K562 (cell line): ENCODE data around the gene NAP1L4. TPM values are rescaled to one million over a fixed set of nuclear protein-coding genes. Genes with fewer than 3 reads are reported as not detected.
A peak's percentile ranks its signal among the peaks of the same experiment; 100 is the strongest.

Source experiments
- ATF1 ChIP-seq, 2 experiments: fragments of 450-650 bp in 1 of 2; IDR thresholded peaks; 2 replicates each; pipeline ENCODE4 v1.6.1; 2016; ENCODE audit warnings: missing compliant biosample characterization in 1 of 2, missing genetic modification characterization in 1 of 2
- CBX3 ChIP-seq, 2 experiments: IDR thresholded peaks; 1 replicate in 1 of 2; 2 replicates in 1 of 2; pipeline ENCODE4 v1.6.1; 2012; ENCODE audit warnings: inconsistent platforms in 2 of 2, low read length in 2 of 2, borderline replicate concordance in 1 of 2, control low read depth in 1 of 2
- CREM ChIP-seq: IDR thresholded peaks from 2 replicates; pipeline ENCODE4 v1.6.1; 2014; ENCODE audit warnings: antibody characterized with exemption, low read depth
- EHMT2 ChIP-seq: fragments of 450-650 bp; IDR thresholded peaks from 2 replicates; pipeline ENCODE4 v1.6.1; 2018; ENCODE audit warnings: antibody characterized with exemption
- ETV1 ChIP-seq: fragments of 450-650 bp; conservative IDR thresholded peaks from 2 replicates; pipeline ENCODE4 v1.6.1; 2016; ENCODE audit warnings: missing genetic modification characterization, control low read depth, low read depth, missing compliant biosample characterization
- FOXA3 ChIP-seq, 2 experiments: fragments of 450-650 bp in 1 of 2; sonication (generic) in 1 of 2; formaldehyde crosslinking; IDR thresholded peaks in 1 of 2; conservative IDR thresholded peaks in 1 of 2; 2 replicates each; pipeline versions ENCODE4 v1.4.0 to v1.8.0; 2020 to 2022; ENCODE audit warnings: mild to moderate bottlenecking in 2 of 2, missing genetic modification reagents in 1 of 2
- FOXP1 ChIP-seq: sonication (generic); formaldehyde crosslinking; IDR thresholded peaks from 2 replicates; pipeline ENCODE4 v1.8.0; 2022; ENCODE audit warnings: mild to moderate bottlenecking, missing genetic modification reagents
- HIVEP1 ChIP-seq: fragments of 250-450 bp; sonication (Bioruptor Pico); IDR thresholded peaks from 2 replicates; pipeline ENCODE4 v1.4.0; 2020; ENCODE audit warnings: mild to moderate bottlenecking
- NR4A1 ChIP-seq, 2 experiments: fragments of 250-450 bp in 1 of 2; fragments of 450-650 bp in 1 of 2; sonication (Bioruptor Pico) in 1 of 2; IDR thresholded peaks; 2 replicates each; pipeline versions ENCODE4 v1.4.0 to v1.6.1; 2016 to 2020; ENCODE audit warnings: mild to moderate bottlenecking in 2 of 2, missing compliant biosample characterization in 1 of 2, missing genetic modification characterization in 1 of 2, moderate library complexity in 1 of 2
- PURB ChIP-seq: sonication (generic); formaldehyde crosslinking; IDR thresholded peaks from 2 replicates; pipeline ENCODE4 v1.9.0; 2021; ENCODE audit warnings: low read depth, mild to moderate bottlenecking, missing genetic modification reagents
- RHOXF2B ChIP-seq: fragments of 250-450 bp; sonication (Bioruptor Pico); conservative IDR thresholded peaks from 2 replicates; pipeline ENCODE4 v1.5.1; 2021
- ZNF224 ChIP-seq: sonication (generic); formaldehyde crosslinking; IDR thresholded peaks from 2 replicates; pipeline ENCODE4 v1.8.0; 2022; ENCODE audit warnings: mild to moderate bottlenecking, missing genetic modification reagents
- ZNF445 ChIP-seq: fragments of 250-450 bp; sonication (Bioruptor Pico); IDR thresholded peaks from 2 replicates; pipeline ENCODE4 v1.4.0; 2020; ENCODE audit warnings: low read depth, mild to moderate bottlenecking, moderate library complexity
- ZNF589 ChIP-seq: fragments of 200-800 bp; sonication (Bioruptor generic); IDR thresholded peaks from 2 replicates; pipeline ENCODE4 v1.6.1; 2016; ENCODE audit warnings: low read depth, missing genetic modification characterization, missing compliant biosample characterization
- ZNF778 ChIP-seq: fragments of 450-650 bp; formaldehyde crosslinking; IDR thresholded peaks from 2 replicates; pipeline ENCODE4 v1.4.0; 2020; ENCODE audit warnings: mild to moderate bottlenecking, moderate library complexity
- polyA plus RNA-seq, 8 experiments: library from polyadenylated mRNA; depleted of rRNA in 4 of 8; stranded (reverse) in 5 of 8; unstranded in 3 of 8; fragments of >200 nt; fragmentation: Nextera tagmentation in 2 of 8; fragmentation: Illumina TruSeq in 1 of 8; extraction: Ambion mirVana in 2 of 8; extraction: Trizol in 1 of 8; gene quantifications; 2 replicates each; pipeline versions ENCODE4 v1.2.1 to v1.2.3, GENCODE V29; 2011 to 2014; ENCODE audit warnings: inconsistent platforms in 1 of 8, missing spikeins in 1 of 8
- total RNA-seq, 7 experiments: library from RNA; depleted of rRNA in 6 of 7; stranded (reverse); fragments of >200 nt in 6 of 7; fragmentation: Illumina TruSeq in 2 of 7; extraction: Trizol in 2 of 7; gene quantifications; 2 replicates each; pipeline versions ENCODE4 v1.2.1 to v1.2.3, GENCODE V29; 2011 to 2021; ENCODE audit warnings: low replicate concordance in 1 of 7
- TF ChIP-seq, protein P1 (sequence below): fragments of 450-650 bp; formaldehyde crosslinking; IDR thresholded peaks from 2 replicates; pipeline ENCODE4 v1.4.0; 2022; ENCODE audit warnings: mild to moderate bottlenecking, moderate library complexity
- TF ChIP-seq, protein P2 (sequence below): fragments of 250-450 bp; sonication (Bioruptor Pico); IDR thresholded peaks from 2 replicates; pipeline ENCODE4 v1.6.1; 2021; ENCODE audit warnings: mild to moderate bottlenecking
- TF ChIP-seq, protein P3 (sequence below): fragments of 450-650 bp; IDR thresholded peaks from 2 replicates; pipeline ENCODE4 v1.6.1; 2016; ENCODE audit warnings: missing biosample characterization, missing genetic modification characterization
- TF ChIP-seq, protein P4 (sequence below): sonication (generic); formaldehyde crosslinking; IDR thresholded peaks from 2 replicates; pipeline ENCODE4 v1.8.1; 2023; ENCODE audit warnings: mild to moderate bottlenecking, missing genetic modification reagents
- TF ChIP-seq, protein P5 (sequence below), 2 experiments: fragments of 200-800 bp in 1 of 2; sonication (Bioruptor generic) in 1 of 2; sonication (generic) in 1 of 2; formaldehyde crosslinking in 1 of 2; IDR thresholded peaks in 1 of 2; conservative IDR thresholded peaks in 1 of 2; 2 replicates each; pipeline versions ENCODE4 v1.5.0 to v1.6.1; 2016 to 2020; ENCODE audit warnings: missing compliant biosample characterization in 1 of 2, missing genetic modification characterization in 1 of 2, missing genetic modification reagents in 1 of 2

Gene NAP1L4
- total and polyA plus RNA-seq, 9 of the 15 experiments (the other 6 are each of a cell fraction or from before 2014, with no cell fraction given), result 34.1 to 237 (median 179) TPM

DNA sequence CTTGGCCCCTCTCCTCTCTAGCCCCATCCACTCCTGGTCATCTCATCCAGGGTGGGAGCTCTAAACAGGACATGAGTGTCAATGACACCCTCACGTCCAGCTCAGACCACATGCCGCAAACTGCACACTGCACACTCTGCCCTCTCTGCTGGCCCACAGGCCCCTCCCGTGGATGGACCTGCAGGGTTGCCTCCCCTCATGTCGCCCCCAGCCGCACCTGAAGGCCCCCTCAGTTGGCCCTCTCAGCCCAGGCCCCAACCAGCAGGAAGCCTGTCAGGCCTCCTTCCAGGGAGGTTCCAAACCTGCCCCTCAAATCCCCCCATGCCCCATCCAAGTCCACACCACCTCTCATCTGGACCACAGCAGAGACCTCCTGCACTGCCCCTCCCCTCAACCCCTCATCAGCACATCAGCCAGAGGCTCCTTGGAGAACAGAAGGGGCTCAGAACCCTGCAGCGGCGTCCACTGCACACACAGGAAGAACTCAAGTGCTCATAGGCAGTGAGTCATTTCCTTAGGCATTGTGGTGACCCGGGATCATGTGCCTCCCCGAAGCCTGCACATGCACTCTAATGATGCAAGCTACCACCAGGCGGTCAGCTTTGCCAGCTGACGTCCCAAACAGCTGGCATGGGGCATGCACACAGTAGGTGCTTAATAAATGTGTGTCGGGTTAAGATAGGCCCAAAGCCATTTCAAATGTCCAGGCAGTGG is 93.6 kb downstream of the NAP1L4 start (continued):
- no peak for TF ChIP-seq ATF1 (CRISPR knock-in tag; IDR thresholded peaks at IDR 0.05)
- TF ChIP-seq ATF1 (tag; IDR thresholded peaks at IDR 0.05), result no peak
- TF ChIP-seq, protein P1, sequence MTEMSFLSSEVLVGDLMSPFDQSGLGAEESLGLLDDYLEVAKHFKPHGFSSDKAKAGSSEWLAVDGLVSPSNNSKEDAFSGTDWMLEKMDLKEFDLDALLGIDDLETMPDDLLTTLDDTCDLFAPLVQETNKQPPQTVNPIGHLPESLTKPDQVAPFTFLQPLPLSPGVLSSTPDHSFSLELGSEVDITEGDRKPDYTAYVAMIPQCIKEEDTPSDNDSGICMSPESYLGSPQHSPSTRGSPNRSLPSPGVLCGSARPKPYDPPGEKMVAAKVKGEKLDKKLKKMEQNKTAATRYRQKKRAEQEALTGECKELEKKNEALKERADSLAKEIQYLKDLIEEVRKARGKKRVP (CRISPR knock-in tag), result peak; percentile 70
- 0 out of 2 replicates have a peak, but pooled peaks have one; percentile 41 for TF ChIP-seq EHMT2
- TF ChIP-seq ZNF778 (CRISPR knock-in tag), result no peak
- TF ChIP-seq, protein P2, sequence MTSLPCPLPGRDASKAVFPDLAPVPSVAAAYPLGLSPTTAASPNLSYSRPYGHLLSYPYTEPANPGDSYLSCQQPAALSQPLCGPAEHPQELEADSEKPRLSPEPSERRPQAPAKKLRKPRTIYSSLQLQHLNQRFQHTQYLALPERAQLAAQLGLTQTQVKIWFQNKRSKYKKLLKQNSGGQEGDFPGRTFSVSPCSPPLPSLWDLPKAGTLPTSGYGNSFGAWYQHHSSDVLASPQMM, result no peak
- TF ChIP-seq FOXP1, result peak; percentile 87; the same call in 1 of the 2 replicates
- no peak; a peak in 1 of 3 replicates for TF ChIP-seq CBX3 (IDR thresholded peaks at IDR 0.05; ENCODE audit: borderline replicate concordance in 1 of 2, low read length in 2 of 2)
- TF ChIP-seq PURB, result no peak
- TF ChIP-seq ETV1 (tag), result peak; percentile 78
- TF ChIP-seq, protein P3, sequence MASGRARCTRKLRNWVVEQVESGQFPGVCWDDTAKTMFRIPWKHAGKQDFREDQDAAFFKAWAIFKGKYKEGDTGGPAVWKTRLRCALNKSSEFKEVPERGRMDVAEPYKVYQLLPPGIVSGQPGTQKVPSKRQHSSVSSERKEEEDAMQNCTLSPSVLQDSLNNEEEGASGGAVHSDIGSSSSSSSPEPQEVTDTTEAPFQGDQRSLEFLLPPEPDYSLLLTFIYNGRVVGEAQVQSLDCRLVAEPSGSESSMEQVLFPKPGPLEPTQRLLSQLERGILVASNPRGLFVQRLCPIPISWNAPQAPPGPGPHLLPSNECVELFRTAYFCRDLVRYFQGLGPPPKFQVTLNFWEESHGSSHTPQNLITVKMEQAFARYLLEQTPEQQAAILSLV, result no peak
- 0 out of 2 replicates have a peak, but pooled peaks have one; percentile 38 for TF ChIP-seq RHOXF2B
- TF ChIP-seq, protein P4, sequence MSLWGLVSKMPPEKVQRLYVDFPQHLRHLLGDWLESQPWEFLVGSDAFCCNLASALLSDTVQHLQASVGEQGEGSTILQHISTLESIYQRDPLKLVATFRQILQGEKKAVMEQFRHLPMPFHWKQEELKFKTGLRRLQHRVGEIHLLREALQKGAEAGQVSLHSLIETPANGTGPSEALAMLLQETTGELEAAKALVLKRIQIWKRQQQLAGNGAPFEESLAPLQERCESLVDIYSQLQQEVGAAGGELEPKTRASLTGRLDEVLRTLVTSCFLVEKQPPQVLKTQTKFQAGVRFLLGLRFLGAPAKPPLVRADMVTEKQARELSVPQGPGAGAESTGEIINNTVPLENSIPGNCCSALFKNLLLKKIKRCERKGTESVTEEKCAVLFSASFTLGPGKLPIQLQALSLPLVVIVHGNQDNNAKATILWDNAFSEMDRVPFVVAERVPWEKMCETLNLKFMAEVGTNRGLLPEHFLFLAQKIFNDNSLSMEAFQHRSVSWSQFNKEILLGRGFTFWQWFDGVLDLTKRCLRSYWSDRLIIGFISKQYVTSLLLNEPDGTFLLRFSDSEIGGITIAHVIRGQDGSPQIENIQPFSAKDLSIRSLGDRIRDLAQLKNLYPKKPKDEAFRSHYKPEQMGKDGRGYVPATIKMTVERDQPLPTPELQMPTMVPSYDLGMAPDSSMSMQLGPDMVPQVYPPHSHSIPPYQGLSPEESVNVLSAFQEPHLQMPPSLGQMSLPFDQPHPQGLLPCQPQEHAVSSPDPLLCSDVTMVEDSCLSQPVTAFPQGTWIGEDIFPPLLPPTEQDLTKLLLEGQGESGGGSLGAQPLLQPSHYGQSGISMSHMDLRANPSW (CRISPR knock-in tag), result no peak
- peak; percentile 92 for TF ChIP-seq ZNF589 (CRISPR knock-in tag)
- TF ChIP-seq HIVEP1 (CRISPR knock-in tag), result no peak
- TF ChIP-seq, protein P5, sequence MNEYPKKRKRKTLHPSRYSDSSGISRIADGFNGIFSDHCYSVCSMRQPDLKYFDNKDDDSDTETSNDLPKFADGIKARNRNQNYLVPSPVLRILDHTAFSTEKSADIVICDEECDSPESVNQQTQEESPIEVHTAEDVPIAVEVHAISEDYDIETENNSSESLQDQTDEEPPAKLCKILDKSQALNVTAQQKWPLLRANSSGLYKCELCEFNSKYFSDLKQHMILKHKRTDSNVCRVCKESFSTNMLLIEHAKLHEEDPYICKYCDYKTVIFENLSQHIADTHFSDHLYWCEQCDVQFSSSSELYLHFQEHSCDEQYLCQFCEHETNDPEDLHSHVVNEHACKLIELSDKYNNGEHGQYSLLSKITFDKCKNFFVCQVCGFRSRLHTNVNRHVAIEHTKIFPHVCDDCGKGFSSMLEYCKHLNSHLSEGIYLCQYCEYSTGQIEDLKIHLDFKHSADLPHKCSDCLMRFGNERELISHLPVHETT (CRISPR knock-in tag; conservative IDR thresholded peaks at IDR 0.05 in 1 of 2, IDR thresholded peaks at IDR 0.05 in 1 of 2), result no peak; a peak in 1 of 4 replicates
- peak; percentile 59 for TF ChIP-seq CREM
- peak in 1 of 2 experiments; percentile 76; a peak in 1 of 4 replicates for TF ChIP-seq FOXA3 (CRISPR knock-in tag; conservative IDR thresholded peaks at IDR 0.05 in 1 of 2, IDR thresholded peaks at IDR 0.05 in 1 of 2)
- TF ChIP-seq ZNF224 (CRISPR knock-in tag), result 0 out of 2 replicates have a peak, but pooled peaks have one; percentile 33
- TF ChIP-seq NR4A1 (CRISPR knock-in tag; IDR thresholded peaks at IDR 0.05), result no peak
- TF ChIP-seq NR4A1 (tag; IDR thresholded peaks at IDR 0.05), result 0 out of 2 replicates have a peak, but pooled peaks have one; percentile 36
- TF ChIP-seq ZNF445 (CRISPR knock-in tag), result no peak
